Panc1 (cell line): ENCODE measurements around the gene SYT9.

Experiments
- POLR2AphosphoS5 ChIP-seq: IDR thresholded peaks from 2 replicates; pipeline ENCODE4 v1.6.1; 2012; ENCODE audit warnings: mild to moderate bottlenecking, low read depth, low read length, moderate library complexity
- TF ChIP-seq, protein P1 (sequence below): fragments of 450-650 bp; IDR thresholded peaks from 2 replicates; pipeline ENCODE4 v1.5.1; 2017; ENCODE audit warnings: mild to moderate bottlenecking

DNA sequence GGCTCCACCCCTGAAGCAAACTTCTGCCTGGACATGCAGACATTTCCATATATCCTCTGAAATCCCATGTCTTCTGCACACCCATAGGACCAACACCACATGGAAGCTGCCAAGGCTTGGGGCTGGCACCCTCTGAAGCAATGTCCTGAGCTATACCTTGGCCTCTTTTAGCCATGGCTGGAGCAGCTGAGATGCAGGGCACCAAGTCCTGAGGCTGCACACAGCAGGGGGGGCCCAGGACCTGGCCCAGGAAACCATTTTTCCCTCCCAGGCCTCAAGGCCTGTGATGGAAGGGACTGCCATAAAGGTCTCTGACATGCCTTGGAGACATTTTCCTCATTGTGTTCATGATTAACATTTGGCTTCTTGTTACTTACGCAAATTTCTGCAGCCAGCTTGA, 34.5 kb downstream of the SYT9 start:
- TF ChIP-seq POLR2AphosphoS5 = no peak
- TF ChIP-seq, protein P1, sequence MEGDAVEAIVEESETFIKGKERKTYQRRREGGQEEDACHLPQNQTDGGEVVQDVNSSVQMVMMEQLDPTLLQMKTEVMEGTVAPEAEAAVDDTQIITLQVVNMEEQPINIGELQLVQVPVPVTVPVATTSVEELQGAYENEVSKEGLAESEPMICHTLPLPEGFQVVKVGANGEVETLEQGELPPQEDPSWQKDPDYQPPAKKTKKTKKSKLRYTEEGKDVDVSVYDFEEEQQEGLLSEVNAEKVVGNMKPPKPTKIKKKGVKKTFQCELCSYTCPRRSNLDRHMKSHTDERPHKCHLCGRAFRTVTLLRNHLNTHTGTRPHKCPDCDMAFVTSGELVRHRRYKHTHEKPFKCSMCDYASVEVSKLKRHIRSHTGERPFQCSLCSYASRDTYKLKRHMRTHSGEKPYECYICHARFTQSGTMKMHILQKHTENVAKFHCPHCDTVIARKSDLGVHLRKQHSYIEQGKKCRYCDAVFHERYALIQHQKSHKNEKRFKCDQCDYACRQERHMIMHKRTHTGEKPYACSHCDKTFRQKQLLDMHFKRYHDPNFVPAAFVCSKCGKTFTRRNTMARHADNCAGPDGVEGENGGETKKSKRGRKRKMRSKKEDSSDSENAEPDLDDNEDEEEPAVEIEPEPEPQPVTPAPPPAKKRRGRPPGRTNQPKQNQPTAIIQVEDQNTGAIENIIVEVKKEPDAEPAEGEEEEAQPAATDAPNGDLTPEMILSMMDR = no peak
